Activated CD4-positive, alpha-beta memory T cell treated with anti-CD3 and anti-CD28 coated beads for 36 hours (primary cell): ENCODE results near the gene MRPL20. TPM values are rescaled to one million over a fixed set of nuclear protein-coding genes. Genes with fewer than 3 reads are reported as not detected.
"Not testable (repeated sequence)": the region's sequence is repeated elsewhere in the genome, so short reads cannot be mapped to it uniquely, and the experiment has no call there.

Experiments used
- CTCF ChIA-PET: fragments of 350-600 bp; sonication (Branson Sonifier 250); formaldehyde crosslinking; loops from one replicate; lab custom pipeline; 2021; ENCODE audit warnings: antibody characterized with exemption, inconsistent platforms; lab: Charles Lee
- POLR2A ChIA-PET: fragments of 350-600 bp; sonication (Branson Sonifier 250); formaldehyde crosslinking; loops from one replicate; lab custom pipeline; 2021; ENCODE audit warnings: antibody characterized with exemption; lab: Charles Lee
- DNase-seq: peaks from one replicate; pipeline ENCODE4 v3.0.0-alpha.2; 2020
- H3K27ac Mint-ChIP-seq: one replicate; pipeline ENCODE4 v1.8.0; 2021; ENCODE audit warnings: mixed read lengths
- H3K27me3 Mint-ChIP-seq: one replicate; pipeline ENCODE4 v1.8.0; 2021; ENCODE audit warnings: mixed read lengths
- H3K36me3 Mint-ChIP-seq: one replicate; pipeline ENCODE4 v1.8.0; 2021; ENCODE audit warnings: mixed read lengths
- H3K4me1 Mint-ChIP-seq: one replicate; pipeline ENCODE4 v1.8.0; 2021; ENCODE audit warnings: low read depth, mixed read lengths
- H3K4me3 Mint-ChIP-seq: one replicate; pipeline ENCODE4 v1.8.0; 2021; ENCODE audit warnings: mild to moderate bottlenecking, mixed read lengths
- H3K9me3 Mint-ChIP-seq: one replicate; pipeline ENCODE4 v1.8.0; 2021; ENCODE audit warnings: mixed read lengths
- intact Hi-C: fragments of 100-400 bp; cut with micrococcal nuclease; formaldehyde crosslinking; loops from one replicate; pipeline ENCODE4 v1.15.1; 2023
- total RNA-seq, 2 experiments: library from RNA; stranded (reverse); gene quantifications; one replicate each; pipeline ENCODE4 v1.2.3, GENCODE V29; 2021

Gene MRPL20
- total RNA-seq, 2 experiments from 2014 or later, result 122 to 123 TPM

DNA sequence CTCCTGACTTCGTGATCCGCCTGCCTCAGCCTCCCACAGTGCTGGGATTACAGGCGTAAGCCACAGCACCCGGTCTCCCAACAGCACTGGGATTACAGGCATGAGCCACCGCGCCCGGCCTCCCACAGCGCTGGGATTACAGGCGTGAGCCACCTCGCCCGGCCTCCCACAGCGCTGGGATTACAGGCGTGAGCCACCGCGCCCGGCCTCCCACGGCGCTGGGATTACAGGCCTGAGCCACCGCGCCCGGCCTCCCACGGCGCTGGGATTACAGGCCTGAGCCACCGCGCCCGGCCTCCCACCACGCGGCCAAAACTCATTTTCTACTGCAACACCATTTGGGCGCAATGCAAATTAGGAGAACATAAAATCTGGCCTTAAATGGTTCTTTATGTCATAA lies 21.8 kb downstream of the MRPL20 start:
- H3K27me3 Mint-ChIP-seq, DNase-seq, H3K27ac Mint-ChIP-seq, H3K9me3 Mint-ChIP-seq, H3K4me1 Mint-ChIP-seq, POLR2A ChIA-PET, H3K4me3 Mint-ChIP-seq, intact Hi-C loops, CTCF ChIA-PET: not testable (repeated sequence)
- H3K36me3 Mint-ChIP-seq, result peaks cover 36% of the 10 kb centered on the region

DNA sequence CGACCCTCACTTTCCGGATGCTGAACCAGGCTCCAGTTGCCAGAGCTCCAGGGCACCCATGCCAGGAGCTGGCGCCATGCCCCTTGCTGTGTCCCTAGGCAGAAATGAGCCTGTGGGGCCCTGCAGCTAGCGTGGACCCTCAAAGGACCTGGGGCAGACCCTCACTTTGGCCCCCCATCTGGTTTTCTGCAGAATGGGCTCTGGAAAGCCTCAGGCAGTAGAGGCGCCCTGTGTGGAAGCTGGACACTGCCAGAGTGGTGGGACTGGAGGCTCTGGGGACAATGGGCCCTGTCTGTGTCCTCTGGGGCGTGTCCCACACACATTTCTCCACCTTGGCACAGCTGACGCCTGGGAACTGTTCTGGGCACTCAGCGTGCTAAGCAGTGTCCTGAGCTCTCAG lies 25.8 kb downstream of the MRPL20 start:
- no peaks in the 10 kb centered on the region for H3K4me1 Mint-ChIP-seq
- no peak overlapping the region for H3K4me3 Mint-ChIP-seq
- intact Hi-C loops, result no loop called here
- no peak for DNase-seq
- ChIA-PET CTCF (no interaction called here), POLR2A (no interaction called here)
- H3K36me3 Mint-ChIP-seq, result peaks cover 4% of the 10 kb centered on the region
- no peaks in the 10 kb centered on the region for H3K27me3 Mint-ChIP-seq
- H3K27ac Mint-ChIP-seq, result no peak overlapping the region
- no peaks in the 10 kb centered on the region for H3K9me3 Mint-ChIP-seq

DNA sequence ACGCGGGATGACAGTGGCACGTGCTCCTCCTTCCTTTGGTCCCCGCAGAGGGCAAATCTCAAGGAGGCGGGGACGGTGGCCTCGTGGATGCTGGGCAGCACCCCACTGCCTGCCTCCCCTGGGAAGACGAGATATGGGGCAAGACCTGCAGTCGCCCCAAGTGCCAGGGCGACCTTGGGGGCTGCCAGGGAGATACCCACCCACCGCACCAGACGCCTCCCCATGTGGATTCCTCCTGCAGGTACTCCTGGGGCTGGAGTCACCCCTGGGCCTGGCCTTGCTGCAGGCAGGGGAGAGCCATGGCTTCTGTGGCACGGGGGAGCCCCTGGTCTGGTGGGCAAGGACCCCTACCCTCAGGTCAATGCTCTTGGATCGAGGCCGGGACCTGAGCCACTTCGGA lies 26.2 kb downstream of the MRPL20 start:
- DNase-seq, result no peak
- intact Hi-C loops, result no loop called here
- ChIA-PET POLR2A (no interaction called here), CTCF (no interaction called here)
- Mint-ChIP-seq H3K4me3 (no peak overlapping the region), H3K27ac (no peak overlapping the region), H3K4me1 (no peaks in the 10 kb centered on the region), H3K27me3 (no peaks in the 10 kb centered on the region), H3K36me3 (peaks cover 2% of the 10 kb centered on the region), H3K9me3 (no peaks in the 10 kb centered on the region)

DNA sequence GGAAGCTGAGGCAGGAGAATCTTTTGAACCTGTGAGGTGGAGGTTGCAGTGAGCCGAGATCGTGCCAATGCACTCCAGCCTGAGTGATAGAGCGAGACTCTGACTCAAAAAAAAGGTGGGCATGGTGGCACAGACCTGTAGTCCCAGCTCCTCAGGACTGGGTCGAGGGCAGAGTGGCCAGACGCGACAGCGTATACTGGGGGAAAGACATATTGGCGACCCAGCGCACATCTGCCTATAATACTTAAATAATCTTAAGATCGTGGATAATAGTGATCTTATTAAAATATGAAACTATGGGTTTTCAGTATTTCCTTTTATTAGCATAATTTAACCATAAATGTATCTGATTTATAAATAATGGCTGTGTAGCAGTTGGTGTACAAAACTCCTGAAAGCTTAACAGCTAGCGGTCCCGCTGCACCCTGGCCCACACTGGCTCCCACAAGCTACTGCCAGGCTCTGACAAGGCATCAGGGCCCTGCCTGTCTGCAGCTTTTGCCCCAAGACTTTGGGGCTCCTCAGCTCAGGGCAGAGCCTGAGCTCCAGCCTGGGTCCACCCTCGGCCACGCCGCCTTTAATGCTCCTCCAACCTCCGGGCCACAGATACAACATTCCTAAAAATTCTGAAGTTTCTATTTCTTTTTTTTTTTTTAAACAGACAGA lies 29.4 kb downstream of the MRPL20 start:
- H3K27me3 Mint-ChIP-seq, result no peaks in the 10 kb centered on the region
- H3K9me3 Mint-ChIP-seq, result no peaks in the 10 kb centered on the region
- ChIA-PET POLR2A (interaction anchor here (0.7 kb wide), 1 partner anchor 122 kb away, joined by 3 read pairs; no protein-coding TSS in a partner anchor), CTCF (no interaction called here)
- no peak overlapping the region for H3K27ac Mint-ChIP-seq
- H3K4me1 Mint-ChIP-seq, result peaks cover 13% of the 10 kb centered on the region
- DNase-seq, result no peak
- intact Hi-C loops, result loop anchor here (5.0 to 10.0 kb wide), 2 partner anchors 70 to 343 kb away; partner anchors contain the start of genes ACAP3 and PUSL1
- no peak overlapping the region for H3K4me3 Mint-ChIP-seq
- peaks cover 6% of the 10 kb centered on the region for H3K36me3 Mint-ChIP-seq

DNA sequence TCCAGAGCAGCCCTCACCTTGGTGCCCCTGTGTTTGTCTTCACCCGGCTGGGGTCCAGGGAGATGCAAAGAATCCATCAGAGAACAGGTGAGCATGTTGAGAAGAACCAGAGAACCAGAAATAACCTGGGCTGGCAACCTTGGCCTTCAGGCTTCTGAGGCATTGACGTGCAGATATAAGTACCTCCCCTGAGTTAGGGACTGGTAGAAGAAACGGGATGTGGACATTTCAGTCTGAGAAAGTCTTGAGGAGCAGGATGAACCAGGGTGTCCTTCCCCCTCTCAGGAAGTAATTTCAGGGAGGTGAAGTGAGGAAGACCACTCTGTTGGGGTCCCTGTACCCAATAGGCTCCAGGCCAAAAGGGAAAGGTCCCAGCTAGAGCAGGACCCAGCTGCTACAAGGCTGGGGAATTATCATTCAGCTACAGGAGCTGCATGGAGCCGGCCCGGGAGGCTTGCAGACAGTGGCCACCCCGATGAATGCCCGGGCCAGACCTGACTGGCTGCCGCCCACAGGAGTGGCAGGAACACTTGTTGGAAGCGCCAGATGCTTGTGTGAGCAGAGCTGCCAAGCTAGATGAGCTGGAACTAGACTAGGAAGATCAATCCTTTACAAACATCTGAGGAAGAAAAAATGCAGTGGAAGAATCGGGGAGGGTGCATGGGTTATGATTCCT lies 30.4 kb downstream of the MRPL20 start:
- Mint-ChIP-seq H3K4me3 (peak overlapping the region; percentile 87), H3K36me3 (peaks cover 6% of the 10 kb centered on the region), H3K9me3 (no peaks in the 10 kb centered on the region), H3K27ac (no peak overlapping the region), H3K4me1 (peaks cover 16% of the 10 kb centered on the region), H3K27me3 (no peaks in the 10 kb centered on the region)
- intact Hi-C loops, result loop anchor here (5.0 to 10.0 kb wide), 2 partner anchors 69 to 342 kb away; partner anchors contain the start of genes ACAP3 and PUSL1
- POLR2A ChIA-PET, result interaction anchor here (2.1 kb wide), 1 partner anchor 23 kb away, joined by 16 read pairs; the partner anchor contains the start of gene CCNL2
- no peak for DNase-seq
- CTCF ChIA-PET, result interaction anchor here (0.7 to 2.5 kb wide), 3 partner anchors 22 to 157 kb away, joined by 3 to 20 read pairs (median 5); partner anchors contain the start of genes CCNL2 and MRPL20

DNA sequence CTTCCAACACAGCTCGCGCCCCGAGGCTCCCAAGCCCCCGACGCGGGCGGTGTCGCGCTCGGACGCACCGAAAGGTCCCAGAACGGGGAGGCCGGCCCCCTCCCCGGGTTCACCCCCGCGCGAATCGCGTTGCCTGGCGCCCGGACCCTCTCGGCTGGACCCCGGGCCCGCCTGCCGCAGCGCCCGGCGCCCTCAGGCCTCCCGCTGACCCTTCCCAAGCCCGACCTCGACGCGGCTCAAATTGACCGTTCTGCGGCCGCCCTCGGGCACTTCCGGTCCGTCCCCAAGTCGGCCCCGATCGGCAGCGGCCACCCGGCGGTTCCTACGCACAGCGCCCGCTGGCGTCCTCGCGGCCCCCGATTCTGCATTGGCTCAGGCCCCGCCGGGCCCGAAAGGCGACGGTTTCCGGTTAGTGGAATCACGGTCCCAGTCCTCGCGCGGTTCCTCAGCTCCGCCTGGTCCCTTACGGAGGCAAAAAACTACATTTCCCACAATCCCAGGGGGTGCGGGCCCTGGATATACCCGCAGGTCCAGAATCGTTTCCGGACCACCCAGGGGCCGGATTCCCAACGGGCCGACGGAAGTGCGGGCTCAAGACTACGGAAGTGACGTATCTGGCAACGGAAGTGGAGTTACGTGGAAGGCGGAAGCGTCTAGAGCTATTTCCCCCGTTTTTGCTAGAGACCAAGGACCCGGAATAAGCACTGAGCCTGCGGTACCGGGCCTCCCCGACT lies 32.0 kb downstream of the MRPL20 start, which contains the start of gene AURKAIP1:
Gene AURKAIP1 (minus strand): TSS at position 279 of the 734 bp plus-strand sequence. CDS start 451 bp downstream, outside the sequence.
- intact Hi-C loops, result loop anchor here (1.0 to 10.0 kb wide), 7 partner anchors 24 to 340 kb away; partner anchors contain the start of genes ACAP3, C1orf159, CCNL2 and DVL1
- DNase-seq, result peak; percentile 98
- peaks cover 18% of the 10 kb centered on the region for H3K4me1 Mint-ChIP-seq

DNA sequence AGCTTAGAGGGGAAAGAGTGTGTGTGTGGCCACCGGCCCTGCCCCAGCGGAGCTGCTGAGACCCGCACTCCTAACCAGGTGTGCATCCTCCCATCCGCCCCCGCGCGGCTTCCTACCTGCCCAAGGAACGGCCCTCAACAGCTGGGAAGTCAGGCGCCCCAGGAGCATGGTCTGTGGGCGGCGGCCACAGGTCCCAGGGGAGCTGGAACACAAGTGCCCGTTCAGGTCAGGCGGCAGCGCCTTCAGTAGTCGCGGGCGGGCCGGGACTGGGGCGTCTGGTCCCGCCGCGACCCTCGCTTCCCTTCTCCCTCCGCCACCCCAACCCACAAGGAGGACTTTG lies 32.5 kb downstream of the MRPL20 start:
- peak overlapping the region; percentile 51 for H3K27ac Mint-ChIP-seq
- DNase-seq, result no peak

More for the DNA sequence above, 32.0 kb downstream of the MRPL20 start, which contains the start of gene AURKAIP1:
- Mint-ChIP-seq H3K9me3 (no peaks in the 10 kb centered on the region), H3K27me3 (no peaks in the 10 kb centered on the region), H3K36me3 (peaks cover 6% of the 10 kb centered on the region), H3K27ac (peak within 1 kb of the TSS; percentile 90), H3K4me3 (peak within 1 kb of the TSS; percentile 87)
- ChIA-PET POLR2A (interaction anchor here (0.7 to 2.1 kb wide), 5 partner anchors 21 to 311 kb away, joined by 3 to 16 read pairs (median 3); partner anchors contain the start of genes CCNL2 and MRPL20), CTCF (interaction anchor here (0.7 to 2.5 kb wide), 8 partner anchors 23 to 89 kb away, joined by 3 to 20 read pairs (median 4); partner anchors contain the start of genes CCNL2 and MRPL20)

DNA sequence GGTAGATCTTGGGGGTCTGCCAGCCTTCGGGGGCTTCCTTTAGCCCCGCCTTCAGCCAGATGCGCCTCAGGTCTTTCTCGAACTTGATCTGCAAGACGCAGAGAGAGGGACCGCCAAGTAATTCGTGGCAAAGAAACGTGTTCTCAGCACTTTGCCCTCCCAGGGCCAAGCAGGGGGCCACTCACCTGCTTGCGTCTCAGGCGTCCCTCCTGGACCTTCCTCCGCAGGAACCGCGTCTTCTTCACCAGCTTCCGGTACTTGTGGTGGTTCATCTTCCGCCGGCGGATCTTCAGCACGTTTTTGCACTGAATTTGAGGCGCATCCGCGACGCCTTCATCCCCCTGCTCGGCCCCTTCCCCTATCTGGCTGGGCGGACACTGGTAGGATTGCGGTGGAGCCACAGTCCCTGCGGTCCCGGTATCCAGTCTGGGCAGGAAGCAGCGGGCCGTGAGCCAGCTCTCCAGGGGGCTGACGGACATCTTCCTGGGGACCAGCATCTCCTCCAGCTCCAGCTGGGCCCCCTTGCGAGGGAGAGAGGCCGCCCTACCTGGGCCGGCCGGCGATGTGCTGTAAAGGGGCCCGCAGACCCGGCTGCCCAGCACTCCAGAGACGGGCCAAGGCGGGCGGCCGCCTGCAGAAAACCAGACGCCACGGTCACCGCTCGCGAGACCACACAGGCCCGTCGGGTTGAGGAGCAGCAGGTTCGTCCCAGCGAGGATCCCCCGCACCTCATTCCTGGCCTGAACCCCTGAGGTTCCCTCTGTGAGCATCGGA lies 33.1 kb downstream of the MRPL20 start:
- Mint-ChIP-seq H3K4me1 (peaks cover 18% of the 10 kb centered on the region), H3K36me3 (peaks cover 6% of the 10 kb centered on the region), H3K27ac (peak overlapping the region; percentile 51), H3K27me3 (no peaks in the 10 kb centered on the region), H3K4me3 (peak overlapping the region; percentile 87), H3K9me3 (no peaks in the 10 kb centered on the region)
- POLR2A ChIA-PET, result interaction anchor here (2.1 kb wide), 1 partner anchor 26 kb away, joined by 16 read pairs; the partner anchor contains the start of gene CCNL2
- intact Hi-C loops, result loop anchor here (2.0 to 10.0 kb wide), 2 partner anchors 33 to 339 kb away; partner anchors contain the start of gene MRPL20
- CTCF ChIA-PET, result interaction anchor here (1.5 to 2.5 kb wide), 4 partner anchors 25 to 252 kb away, joined by 4 to 20 read pairs (median 6); partner anchors contain the start of gene CCNL2
- no peak for DNase-seq

More for the DNA sequence above, 32.5 kb downstream of the MRPL20 start:
- Mint-ChIP-seq H3K4me1 (peaks cover 18% of the 10 kb centered on the region), H3K36me3 (peaks cover 6% of the 10 kb centered on the region), H3K27me3 (no peaks in the 10 kb centered on the region), H3K9me3 (no peaks in the 10 kb centered on the region), H3K4me3 (peak overlapping the region; percentile 87)
- intact Hi-C loops, result loop anchor here (2.0 to 10.0 kb wide), 2 partner anchors 32 to 340 kb away; partner anchors contain the start of gene MRPL20
- ChIA-PET POLR2A (interaction anchor here (0.7 to 2.1 kb wide), 3 partner anchors 21 to 49 kb away, joined by 3 to 16 read pairs (median 6); partner anchors contain the start of gene CCNL2), CTCF (interaction anchor here (1.2 to 2.5 kb wide), 5 partner anchors 23 to 253 kb away, joined by 3 to 20 read pairs (median 4); partner anchors contain the start of gene CCNL2)

DNA sequence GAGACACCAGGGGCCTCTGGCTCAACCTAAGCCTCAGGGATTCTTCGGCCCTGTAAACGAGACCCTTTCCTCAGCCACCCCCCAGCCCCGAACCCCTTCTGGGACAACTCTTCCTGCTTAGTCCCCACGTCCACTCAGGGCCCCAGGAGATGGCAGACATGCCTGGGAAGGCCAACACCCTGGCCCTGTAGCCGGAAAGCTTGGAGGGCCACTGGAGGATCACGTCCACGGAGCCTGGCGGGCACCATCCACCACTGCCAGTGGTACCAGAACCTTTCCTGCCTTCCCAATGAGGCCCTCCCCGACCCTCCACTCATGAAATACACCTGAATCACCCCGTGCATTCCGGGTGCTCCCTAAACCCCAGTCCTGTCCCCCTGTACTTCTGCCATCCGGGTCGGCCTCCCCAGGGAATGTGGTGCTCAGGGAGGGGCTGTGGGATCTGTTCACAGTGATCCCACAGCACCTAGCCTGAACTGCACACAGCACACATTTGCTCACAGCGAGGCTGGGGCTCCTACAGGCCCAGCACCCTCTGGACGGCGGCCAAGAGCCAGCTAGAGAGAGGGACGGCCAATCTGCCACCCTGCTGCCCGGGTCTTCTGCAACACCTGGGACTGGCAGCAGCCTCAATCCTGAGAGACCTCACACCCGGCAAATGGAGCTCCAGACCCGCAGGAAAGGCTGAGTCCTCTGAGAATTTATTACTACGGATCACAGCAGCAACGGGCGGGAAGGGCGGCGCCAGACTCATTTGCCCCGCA lies 33.9 kb downstream of the MRPL20 start:
- Mint-ChIP-seq H3K4me3 (peak overlapping the region; percentile 87), H3K27ac (no peak overlapping the region), H3K4me1 (peaks cover 18% of the 10 kb centered on the region), H3K36me3 (peaks cover 6% of the 10 kb centered on the region), H3K27me3 (no peaks in the 10 kb centered on the region), H3K9me3 (no peaks in the 10 kb centered on the region)
- no peak for DNase-seq
- CTCF ChIA-PET, result interaction anchor here (1.2 to 2.8 kb wide), 9 partner anchors 11 to 388 kb away, joined by 4 to 21 read pairs (median 6); partner anchors contain the start of gene CCNL2
- intact Hi-C loops, result loop anchor here (10.0 kb wide), 1 partner anchor 338 kb away; no protein-coding TSS in a partner anchor
- POLR2A ChIA-PET, result no interaction called here
